ENCODE measurements around the gene DNAJC1.
"Not testable (repeated sequence)": the region's sequence is repeated elsewhere in the genome, so short reads cannot be mapped to it uniquely, and the experiment has no call there.

DNAJC1 gene

GRCh38 chr10:21826725-21827124, 176.8 kb downstream of the DNAJC1 start:
- no peak for DNase-seq (ENCODE audit: low spot score)

GRCh38 chr10:21825345-21825744, 178.2 kb downstream of the DNAJC1 start:
- no peak for DNase-seq (ENCODE audit: low spot score)

GRCh38 chr10:21824409-21824808, 179.1 kb downstream of the DNAJC1 start:
- no peak for DNase-seq (ENCODE audit: low spot score)

- no peak for DNase-seq (ENCODE audit: low spot score)
Observed at GRCh38 chr10:21823617-21824016, 179.9 kb downstream of the DNAJC1 start.

GRCh38 chr10:21822273-21822672, 181.3 kb downstream of the DNAJC1 start:
- not testable (repeated sequence) for DNase-seq (ENCODE audit: low spot score)

GRCh38 chr10:21820952-21821351, 182.6 kb downstream of the DNAJC1 start:
- no peak for DNase-seq (ENCODE audit: low spot score)

- DNase-seq (ENCODE audit: low spot score): not testable (repeated sequence)
Observed at GRCh38 chr10:21818416-21818815, 185.1 kb downstream of the DNAJC1 start.

GRCh38 chr10:21814866-21815265, 188.7 kb downstream of the DNAJC1 start:
- no peak for DNase-seq (ENCODE audit: low spot score)

- no peak for DNase-seq (ENCODE audit: low spot score)
Observed at GRCh38 chr10:21813946-21814345, 189.6 kb downstream of the DNAJC1 start.

GRCh38 chr10:21811245-21811585, 192.3 kb downstream of the DNAJC1 start:
- DNase-seq (ENCODE audit: low spot score): no peak

- no peak for DNase-seq (ENCODE audit: low spot score)
Observed at GRCh38 chr10:21810582-21811244, 192.8 kb downstream of the DNAJC1 start.

- DNase-seq (ENCODE audit: low spot score): no peak
Observed at GRCh38 chr10:21808550-21808949, 195.0 kb downstream of the DNAJC1 start.

GRCh38 chr10:21807180-21807579, 196.3 kb downstream of the DNAJC1 start:
- no peak for DNase-seq (ENCODE audit: low spot score)

- DNase-seq (ENCODE audit: low spot score): no peak
Observed at GRCh38 chr10:21803374-21803773, 200.2 kb downstream of the DNAJC1 start.

GRCh38 chr10:21801609-21802008, 201.9 kb downstream of the DNAJC1 start:
- no peak for DNase-seq (ENCODE audit: low spot score)

GRCh38 chr10:21797984-21798765, 205.4 kb downstream of the DNAJC1 start:
- no peak for DNase-seq (ENCODE audit: low spot score)

- no peak for DNase-seq (ENCODE audit: low spot score)
Observed at GRCh38 chr10:21797533-21797932, 206.0 kb downstream of the DNAJC1 start.

- DNase-seq (ENCODE audit: low spot score): no peak
Observed at GRCh38 chr10:21791276-21791675, 212.3 kb downstream of the DNAJC1 start.

GRCh38 chr10:21776883-21777282, 226.6 kb downstream of the DNAJC1 start:
- no peak for DNase-seq (ENCODE audit: low spot score)

GRCh38 chr10:21771219-21771618, 232.3 kb downstream of the DNAJC1 start:
- DNase-seq (ENCODE audit: low spot score): no peak

- DNase-seq (ENCODE audit: low spot score): no peak
Observed at GRCh38 chr10:21769041-21769440, 234.5 kb downstream of the DNAJC1 start.

- no peak for DNase-seq (ENCODE audit: low spot score)
Observed at GRCh38 chr10:21764466-21765189, 238.9 kb downstream of the DNAJC1 start.

GRCh38 chr10:21760332-21760731, 243.2 kb downstream of the DNAJC1 start:
- DNase-seq (ENCODE audit: low spot score): no peak

Measured in hepatic stellate cell (primary cell).